Stomach smooth muscle (tissue), 2 donors: Measurements from ENCODE around the gene PRR29.

Source experiments
- H3K27ac ChIP-seq: one replicate; pipeline ENCODE4 v1.7.0; 2013; ENCODE audit warnings: mild to moderate bottlenecking, low read length, inconsistent platforms
- H3K27me3 ChIP-seq, 2 donors: one replicate each; pipeline ENCODE4 v1.7.0; 2013; ENCODE audit warnings: low read length in 2 of 2; ENCODE audit not compliant: insufficient read depth in 2 of 2, control insufficient read depth in 1 of 2
- H3K36me3 ChIP-seq, 2 donors: one replicate each; pipeline ENCODE4 v1.7.0; 2013; ENCODE audit warnings: low read length in 2 of 2; ENCODE audit not compliant: control insufficient read depth in 2 of 2, insufficient read depth in 2 of 2
- H3K4me1 ChIP-seq: one replicate; pipeline ENCODE4 v1.7.0; 2013; ENCODE audit warnings: low read length; ENCODE audit not compliant: control insufficient read depth, insufficient read depth
- H3K4me3 ChIP-seq, 2 donors: one replicate each; pipeline ENCODE4 v1.7.0; 2013; ENCODE audit warnings: low read length in 2 of 2
- H3K9ac ChIP-seq, 2 donors: one replicate each; pipeline ENCODE4 v1.7.0; 2013; ENCODE audit warnings: low read length in 2 of 2, mild to moderate bottlenecking in 1 of 2
- H3K9me3 ChIP-seq, 2 donors: one replicate each; pipeline ENCODE4 v1.7.0; 2013; ENCODE audit warnings: low read length in 2 of 2; ENCODE audit not compliant: control insufficient read depth in 2 of 2
- donor health status: healthy.
- donor health status: Pancreatic carcinoma.

The PRR29 gene

DNA sequence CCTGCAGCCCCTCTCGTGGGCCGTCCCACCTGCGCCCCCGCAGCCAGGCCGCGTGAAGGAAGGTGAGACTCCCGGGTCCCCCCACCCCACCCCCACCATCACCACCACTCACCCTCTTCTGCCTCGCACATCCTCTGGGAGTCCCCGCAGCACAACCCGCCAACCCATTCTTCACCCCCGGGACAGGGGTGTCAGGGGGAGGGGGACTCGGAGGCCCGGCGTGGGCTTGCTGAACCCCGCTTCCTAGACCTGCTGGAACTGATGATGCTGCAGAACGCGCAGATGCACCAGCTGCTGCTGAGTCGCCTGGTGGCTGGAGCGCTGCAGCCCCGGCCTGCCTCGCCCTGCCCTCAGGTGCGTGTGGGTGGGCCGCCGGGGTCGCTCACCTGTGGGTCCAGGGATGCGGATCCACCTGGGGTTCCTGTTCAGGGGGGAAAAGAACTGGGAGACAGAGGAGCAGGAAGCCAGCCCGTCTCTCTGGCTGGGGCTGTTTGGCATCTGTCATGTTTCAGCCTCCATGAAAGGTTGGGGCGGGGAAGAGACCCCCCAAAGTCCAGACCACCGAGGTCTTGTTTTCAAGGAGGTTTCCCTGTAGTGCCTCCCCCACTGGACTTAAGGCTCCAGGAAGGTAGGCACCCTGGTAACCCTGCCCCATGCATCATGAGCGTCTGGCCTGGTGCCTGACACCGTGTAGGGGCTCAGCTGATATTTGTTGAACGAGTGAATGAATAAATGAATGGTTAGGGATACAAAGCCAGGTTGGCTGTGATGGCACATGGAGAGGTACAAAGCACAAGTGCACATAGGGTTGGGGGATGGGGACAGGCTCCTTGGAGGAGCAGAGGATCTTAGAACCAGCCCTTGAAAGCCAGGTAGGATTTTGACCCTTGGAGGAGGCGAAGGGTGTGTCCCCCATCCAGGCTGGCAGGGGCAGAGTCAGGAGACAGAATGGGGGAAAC is 849 bp downstream of the PRR29 start:
- Histone ChIP-seq H3K27ac (no peak overlapping the region), H3K9ac (no peak overlapping the region), H3K27me3 (peaks cover 38% of the 10 kb centered on the region in 2 donors), H3K4me3 (peak overlapping the region in 1 of 2 donors; percentile 74), H3K4me1 (peaks cover 12% of the 10 kb centered on the region), H3K36me3 (no peaks in the 10 kb centered on the region), H3K9me3 (no peaks in the 10 kb centered on the region)

DNA sequence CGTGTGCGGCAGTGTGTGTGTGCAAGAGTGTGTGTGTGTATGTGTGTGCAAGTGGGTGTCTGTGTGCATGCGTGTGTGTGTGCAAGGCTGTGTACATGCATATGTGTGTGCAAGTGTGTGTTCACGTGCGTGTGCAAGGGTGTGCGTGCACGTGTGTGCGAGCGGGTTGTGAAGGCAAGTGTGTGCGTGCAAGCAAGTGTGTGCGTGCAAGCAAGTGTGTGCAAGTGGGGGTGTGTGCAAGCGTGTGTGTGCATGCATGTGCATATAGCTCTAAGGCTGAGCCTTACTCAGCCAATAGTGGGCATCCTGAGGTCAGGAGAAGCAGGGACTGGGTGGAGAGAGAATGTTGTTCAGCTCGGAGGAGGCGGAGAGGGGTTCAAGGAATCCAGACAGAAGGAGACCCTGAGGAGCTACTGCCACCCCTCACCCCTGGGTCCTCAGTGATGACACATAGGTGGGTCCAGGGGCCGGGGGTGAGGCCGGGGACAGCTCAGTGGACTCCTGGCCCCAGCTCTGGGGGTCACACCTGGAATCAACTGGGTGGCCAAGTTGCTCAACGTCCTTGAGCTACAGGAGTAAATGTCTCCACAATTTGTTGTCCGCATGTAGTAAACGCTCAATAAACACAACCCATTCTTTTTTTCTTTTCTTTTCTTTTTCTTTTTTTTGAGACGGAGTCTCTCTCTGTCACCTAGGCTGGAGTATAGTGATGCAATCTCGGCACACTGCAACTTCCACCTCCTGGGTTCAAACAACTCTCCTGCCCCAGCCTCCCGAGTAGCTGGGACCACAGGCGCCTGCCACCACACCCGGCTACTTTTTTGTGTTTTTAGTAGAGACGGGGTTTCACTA is 1.8 kb downstream of the PRR29 start:
- no peaks in the 10 kb centered on the region for H3K9me3 ChIP-seq
- no peak overlapping the region for H3K9ac ChIP-seq
- no peaks in the 10 kb centered on the region for H3K36me3 ChIP-seq
- peaks cover 12% of the 10 kb centered on the region for H3K4me1 ChIP-seq
- peaks cover 38 to 41% of the 10 kb centered on the region in 2 donors for H3K27me3 ChIP-seq
- H3K4me3 ChIP-seq = no peak overlapping the region
- no peak overlapping the region for H3K27ac ChIP-seq

DNA sequence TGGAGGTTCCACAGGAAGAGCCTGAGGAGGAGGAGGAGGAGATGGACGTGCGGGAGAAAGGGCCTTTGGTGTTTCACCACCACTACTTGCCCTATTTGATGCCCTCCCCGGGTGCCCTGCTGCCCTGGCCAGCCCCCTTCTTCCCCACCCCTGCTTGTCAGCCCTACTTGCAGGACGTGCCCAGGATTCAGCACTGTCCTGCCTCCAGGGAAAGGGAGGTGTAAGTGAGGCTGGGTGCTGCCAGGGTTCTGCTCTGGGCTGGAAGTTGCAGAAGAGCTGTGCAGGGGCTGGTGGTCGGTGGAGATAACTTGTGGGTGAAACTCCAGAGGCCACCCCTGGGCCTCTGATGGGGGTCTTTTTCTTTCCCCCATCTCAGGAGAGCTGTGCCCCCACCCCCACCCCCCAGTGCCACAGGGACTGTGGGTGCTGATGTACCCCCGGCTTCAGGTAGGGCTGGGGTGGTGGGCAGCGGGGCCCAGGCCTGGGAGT is 3.0 kb downstream of the PRR29 start:
- peaks cover 12% of the 10 kb centered on the region for H3K4me1 ChIP-seq
- no peak overlapping the region for H3K27ac ChIP-seq
- H3K9ac ChIP-seq = no peak overlapping the region
- H3K27me3 ChIP-seq = peaks cover 35 to 41% of the 10 kb centered on the region in 2 donors
- H3K4me3 ChIP-seq = no peak overlapping the region
- no peaks in the 10 kb centered on the region for H3K9me3 ChIP-seq
- no peaks in the 10 kb centered on the region for H3K36me3 ChIP-seq

DNA sequence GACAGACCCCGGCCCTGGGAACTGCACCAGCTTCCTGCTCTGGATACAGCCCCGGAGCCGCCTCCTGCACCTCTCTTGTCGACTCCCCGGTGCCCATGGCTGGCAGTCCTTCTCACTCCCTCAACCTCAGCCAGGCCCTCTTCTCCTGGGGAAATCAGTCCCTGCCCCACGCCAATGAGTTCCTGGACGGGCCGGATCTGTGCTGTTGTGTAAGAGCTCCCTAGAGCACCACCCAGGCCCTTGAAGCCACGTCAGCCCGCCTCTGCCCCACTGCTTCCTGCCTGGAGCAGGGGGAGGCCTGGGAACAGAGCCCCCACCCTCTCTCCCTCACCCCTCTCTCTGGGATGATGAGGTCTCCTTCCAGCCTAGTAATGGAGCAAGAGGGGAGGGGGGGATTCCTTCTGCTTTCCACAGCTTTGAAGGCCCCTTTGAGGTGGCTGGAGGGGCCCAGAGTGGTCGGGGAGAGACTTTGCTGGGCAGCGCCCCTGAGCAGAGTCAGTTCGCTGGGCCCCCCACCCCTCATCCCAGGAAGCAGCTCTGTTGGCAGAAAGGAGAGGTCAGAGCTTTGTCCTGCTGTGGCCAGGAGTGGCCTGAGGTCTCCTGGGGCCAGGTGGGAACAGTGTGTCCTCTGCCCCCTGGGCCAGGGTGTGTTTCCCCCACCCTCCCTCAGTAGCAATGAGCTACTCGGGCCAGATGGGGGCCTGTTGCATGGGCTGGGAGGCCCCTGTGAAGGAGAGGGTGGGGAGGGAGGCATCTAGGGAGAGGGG is 3.8 kb downstream of the PRR29 start:
- no peaks in the 10 kb centered on the region for H3K9me3 ChIP-seq
- H3K27ac ChIP-seq = no peak overlapping the region
- H3K27me3 ChIP-seq = peaks cover 32 to 36% of the 10 kb centered on the region in 2 donors
- no peaks in the 10 kb centered on the region for H3K36me3 ChIP-seq
- no peak overlapping the region for H3K4me3 ChIP-seq
- H3K4me1 ChIP-seq = peaks cover 12% of the 10 kb centered on the region
- H3K9ac ChIP-seq = no peak overlapping the region

DNA sequence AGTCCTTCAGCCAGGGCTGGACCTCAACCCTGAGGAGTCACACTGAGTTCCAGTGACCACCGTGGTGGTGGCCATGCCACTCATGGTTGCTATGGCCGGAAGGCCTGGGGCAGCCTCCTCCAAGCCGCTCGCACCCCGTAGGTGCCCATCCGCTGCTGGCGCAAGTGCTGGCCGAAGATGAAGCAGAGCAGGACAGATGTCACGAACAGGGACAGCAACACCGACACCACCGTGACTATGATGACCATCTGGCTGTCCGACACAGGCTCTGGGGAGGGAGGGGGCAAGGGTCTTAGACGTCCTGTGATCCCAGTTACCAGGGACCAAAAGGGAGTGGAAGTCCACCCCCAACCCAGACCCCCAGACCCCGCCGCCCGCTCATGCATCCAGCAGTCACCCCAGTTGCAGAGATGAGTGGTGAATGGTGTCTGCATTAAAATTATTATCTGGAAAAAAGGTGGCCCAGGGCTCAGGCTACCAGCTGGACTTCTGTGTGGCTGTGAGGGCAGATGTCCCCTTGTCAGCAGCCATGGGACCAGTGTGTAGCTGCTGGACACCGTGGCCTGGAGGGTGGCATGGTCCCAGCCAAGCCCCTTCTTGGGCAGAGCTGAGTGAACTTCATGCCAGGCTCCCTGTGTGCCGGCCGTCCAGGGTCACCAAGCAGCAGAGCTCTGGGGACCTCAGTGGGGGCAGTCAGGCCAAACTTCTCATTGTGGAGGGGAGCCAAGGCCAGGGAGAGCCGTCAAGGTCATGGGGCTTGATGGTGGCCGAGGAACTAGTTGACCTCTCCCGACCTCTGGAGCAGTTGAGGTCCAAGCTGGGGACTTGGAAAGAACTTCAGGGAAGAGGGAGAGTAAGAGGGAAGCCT is 4.7 kb downstream of the PRR29 start:
- Histone ChIP-seq H3K36me3 (no peaks in the 10 kb centered on the region), H3K9me3 (no peaks in the 10 kb centered on the region), H3K4me3 (no peak overlapping the region), H3K27me3 (peaks cover 23 to 27% of the 10 kb centered on the region in 2 donors), H3K27ac (no peak overlapping the region), H3K4me1 (peaks cover 16% of the 10 kb centered on the region), H3K9ac (no peak overlapping the region)

DNA sequence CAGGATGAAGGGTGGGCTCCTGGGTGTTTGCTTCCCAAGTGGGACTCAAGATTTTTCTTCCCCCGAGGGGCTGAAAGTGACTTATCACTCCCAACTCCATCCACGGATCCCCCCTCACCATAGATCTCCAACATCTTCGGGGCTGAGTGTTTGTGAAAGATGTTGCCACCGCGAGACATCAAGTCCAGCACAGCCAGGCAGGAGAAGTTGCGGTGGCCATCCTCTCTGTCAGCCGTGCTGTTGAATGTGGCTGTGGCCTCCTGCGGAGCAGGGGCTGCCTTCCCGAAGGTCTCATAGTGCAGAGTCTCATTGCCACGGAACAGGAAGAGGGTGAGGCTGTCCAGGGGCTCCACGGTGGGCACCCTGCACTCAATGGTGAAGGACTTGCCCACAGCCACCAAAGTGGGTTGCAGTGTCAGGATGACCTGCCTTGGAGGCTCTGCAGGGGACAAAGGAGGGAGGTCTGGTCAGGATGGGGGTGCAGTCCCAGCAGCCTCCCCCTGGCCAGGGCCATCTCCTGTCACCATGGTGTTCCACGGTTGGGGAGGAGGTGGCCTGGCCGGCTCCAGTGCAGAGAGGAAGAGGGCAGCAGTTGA is 5.5 kb downstream of the PRR29 start:
- Histone ChIP-seq H3K9me3 (no peaks in the 10 kb centered on the region), H3K27ac (no peak overlapping the region), H3K4me1 (peaks cover 11% of the 10 kb centered on the region), H3K27me3 (peaks cover 18 to 20% of the 10 kb centered on the region in 2 donors), H3K36me3 (no peaks in the 10 kb centered on the region), H3K4me3 (no peak overlapping the region), H3K9ac (no peak overlapping the region)

DNA sequence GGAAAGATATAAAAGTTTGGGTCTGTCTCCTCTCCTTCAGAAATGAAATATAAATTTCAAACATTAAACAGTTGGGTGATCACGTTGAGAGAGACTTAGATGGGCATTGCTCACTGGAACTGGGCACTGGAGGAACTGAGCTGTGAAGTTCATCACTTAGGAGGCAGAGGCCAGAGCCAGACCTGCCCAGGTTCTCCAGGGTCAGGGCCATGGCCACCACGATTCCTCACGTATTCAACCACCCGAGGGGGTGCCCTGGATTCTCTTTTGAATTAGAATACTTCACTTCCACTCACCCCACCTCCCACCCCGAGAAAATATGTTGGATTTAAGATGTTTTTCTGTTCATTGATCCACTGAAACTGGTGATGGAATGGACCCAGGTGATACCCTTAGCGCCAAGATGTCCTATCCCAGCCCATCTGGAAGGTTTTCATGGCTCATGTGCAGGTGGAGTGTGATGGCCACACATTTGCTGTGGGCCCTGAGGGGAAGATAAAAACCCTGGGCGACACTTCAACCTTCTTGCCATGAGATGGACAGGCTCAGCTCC is 6.1 kb downstream of the PRR29 start:
- Histone ChIP-seq H3K27ac (no peak overlapping the region), H3K9ac (no peak overlapping the region), H3K4me3 (no peak overlapping the region), H3K36me3 (no peaks in the 10 kb centered on the region), H3K4me1 (peaks cover 9% of the 10 kb centered on the region), H3K27me3 (peaks cover 12 to 13% of the 10 kb centered on the region in 2 donors), H3K9me3 (no peaks in the 10 kb centered on the region)

DNA sequence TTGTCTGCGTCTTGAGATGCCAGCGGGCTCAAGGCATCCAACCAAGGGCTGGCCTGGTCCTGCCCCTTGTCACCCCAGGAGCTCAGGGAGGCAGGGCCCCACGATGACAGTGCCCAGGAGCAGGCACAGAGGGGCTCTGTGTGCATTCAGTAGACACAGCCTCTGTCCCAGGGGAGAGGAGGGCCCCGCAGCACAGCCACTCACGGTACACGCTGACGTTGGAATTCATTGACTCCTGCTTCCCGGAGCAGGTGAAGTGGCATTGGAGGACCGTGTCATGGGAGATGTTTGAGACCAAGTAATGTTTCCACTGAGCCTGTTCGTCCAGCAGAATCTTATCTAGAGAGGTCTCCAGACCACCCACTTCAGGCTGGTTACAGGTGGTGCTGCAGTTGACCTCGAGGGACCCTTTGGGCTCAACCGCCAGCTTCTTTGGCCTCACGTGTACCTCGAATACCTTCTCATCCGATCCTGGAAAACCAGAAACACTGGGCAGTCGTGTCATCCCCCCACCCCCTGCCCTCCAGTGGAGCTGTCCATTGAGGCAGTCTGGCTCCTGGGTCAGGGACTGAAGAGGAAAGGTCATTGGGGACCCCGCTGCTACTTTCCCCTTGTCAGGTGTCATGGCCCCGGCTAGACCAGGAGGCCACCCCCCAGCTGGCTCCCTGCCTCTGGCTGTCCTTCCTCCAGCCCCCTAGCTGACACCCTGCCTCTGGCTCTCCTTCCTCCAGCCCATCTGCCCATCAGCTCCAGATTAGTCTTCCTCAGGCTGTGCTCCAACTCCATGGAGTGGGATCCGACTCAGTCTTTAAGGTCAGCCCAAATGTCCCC is 7.0 kb downstream of the PRR29 start:
- Histone ChIP-seq H3K36me3 (no peaks in the 10 kb centered on the region), H3K9me3 (no peaks in the 10 kb centered on the region), H3K4me3 (no peak overlapping the region), H3K27me3 (peaks cover 5 to 7% of the 10 kb centered on the region in 2 donors), H3K4me1 (peaks cover 9% of the 10 kb centered on the region), H3K27ac (no peak overlapping the region), H3K9ac (no peak overlapping the region)
